Measurements from ENCODE around the gene CERS4.

DNA sequence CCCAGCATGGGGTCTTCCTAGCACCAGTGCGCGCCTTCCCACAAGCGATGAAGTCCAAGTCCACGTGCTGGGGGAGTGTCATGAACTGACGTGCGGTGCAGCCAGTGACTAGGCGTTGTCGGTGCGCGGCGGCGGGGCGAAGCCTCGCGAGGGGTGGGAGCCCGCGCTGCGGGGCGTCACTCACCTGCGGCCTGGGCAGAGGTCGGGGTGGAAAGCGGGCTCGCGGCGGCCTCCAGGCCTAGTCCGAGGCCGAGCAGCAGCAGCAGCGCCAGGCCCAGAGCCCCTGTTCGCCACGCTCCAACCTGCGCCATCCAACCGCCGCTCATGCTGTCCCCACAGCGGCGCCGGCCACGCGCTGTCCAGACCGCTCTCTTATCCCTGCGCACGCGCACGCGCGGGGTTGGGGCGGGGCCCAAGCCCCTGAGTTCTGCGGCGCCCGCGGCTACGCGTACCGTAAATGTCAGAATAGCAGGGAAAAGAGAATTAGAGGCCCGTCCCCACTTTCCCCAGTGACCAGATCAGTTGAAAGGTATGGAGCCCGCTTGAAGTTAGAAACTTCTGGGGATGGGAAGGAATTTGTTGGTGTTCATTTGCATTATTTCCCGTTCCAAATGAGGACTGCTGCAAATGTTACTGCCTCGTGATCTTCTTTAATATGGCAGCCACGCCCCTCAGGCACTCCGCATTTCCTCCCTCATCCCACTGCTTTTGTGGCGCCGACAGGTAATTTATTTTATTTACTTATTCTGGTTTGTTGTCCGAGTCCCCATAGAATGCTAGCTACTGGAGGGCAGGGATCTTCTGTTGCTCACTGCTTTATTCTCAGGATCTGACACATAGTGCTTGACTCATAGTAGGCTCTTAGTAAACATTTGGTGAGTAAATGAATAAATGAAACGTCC, 99.0 kb downstream of the CERS4 start, which contains the start of gene CD320:
- TF ChIP-seq, protein P1, sequence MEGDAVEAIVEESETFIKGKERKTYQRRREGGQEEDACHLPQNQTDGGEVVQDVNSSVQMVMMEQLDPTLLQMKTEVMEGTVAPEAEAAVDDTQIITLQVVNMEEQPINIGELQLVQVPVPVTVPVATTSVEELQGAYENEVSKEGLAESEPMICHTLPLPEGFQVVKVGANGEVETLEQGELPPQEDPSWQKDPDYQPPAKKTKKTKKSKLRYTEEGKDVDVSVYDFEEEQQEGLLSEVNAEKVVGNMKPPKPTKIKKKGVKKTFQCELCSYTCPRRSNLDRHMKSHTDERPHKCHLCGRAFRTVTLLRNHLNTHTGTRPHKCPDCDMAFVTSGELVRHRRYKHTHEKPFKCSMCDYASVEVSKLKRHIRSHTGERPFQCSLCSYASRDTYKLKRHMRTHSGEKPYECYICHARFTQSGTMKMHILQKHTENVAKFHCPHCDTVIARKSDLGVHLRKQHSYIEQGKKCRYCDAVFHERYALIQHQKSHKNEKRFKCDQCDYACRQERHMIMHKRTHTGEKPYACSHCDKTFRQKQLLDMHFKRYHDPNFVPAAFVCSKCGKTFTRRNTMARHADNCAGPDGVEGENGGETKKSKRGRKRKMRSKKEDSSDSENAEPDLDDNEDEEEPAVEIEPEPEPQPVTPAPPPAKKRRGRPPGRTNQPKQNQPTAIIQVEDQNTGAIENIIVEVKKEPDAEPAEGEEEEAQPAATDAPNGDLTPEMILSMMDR (IDR thresholded peaks at IDR 0.05; ENCODE audit: poor library complexity, severe bottlenecking): no peak
- no peak for TF ChIP-seq TAF1 (IDR thresholded peaks at IDR 0.05; ENCODE audit: low read depth)

Data from neural cell (in vitro differentiated cells).